GM19395 (cell line): ENCODE results near the gene HCN4.
"Not testable (repeated sequence)": the region's sequence is repeated elsewhere in the genome, so short reads cannot be mapped to it uniquely, and the experiment has no call there.

ENCODE experiments used
- ATAC-seq: cut with Tn5 transposase; IDR thresholded peaks from one replicate; pipeline ENCODE4 v1.9.1; 2021; ENCODE audit warnings: mild to moderate bottlenecking, moderate library complexity; ENCODE audit not compliant: unreplicated experiment

The HCN4 gene

GRCh38 chr15:73300286-73300685 is 68.5 kb downstream of the HCN4 start:
- not testable (repeated sequence) for ATAC-seq

GRCh38 chr15:73298522-73299245 is 70.1 kb downstream of the HCN4 start:
- ATAC-seq = no peak

GRCh38 chr15:73296609-73297353 is 72.0 kb downstream of the HCN4 start:
- no peak for ATAC-seq

- ATAC-seq = no peak
Observed at GRCh38 chr15:73295630-73296286, 73.0 kb downstream of the HCN4 start.

- ATAC-seq = no peak
Observed at GRCh38 chr15:73293773-73294172, 75.0 kb downstream of the HCN4 start.

GRCh38 chr15:73291441-73291840 is 77.3 kb downstream of the HCN4 start:
- ATAC-seq = no peak

- ATAC-seq = no peak
Observed at GRCh38 chr15:73287019-73287418, 81.7 kb downstream of the HCN4 start.

- ATAC-seq = no peak
Observed at GRCh38 chr15:73286311-73286710, 82.4 kb downstream of the HCN4 start.

GRCh38 chr15:73284090-73284716 is 84.6 kb downstream of the HCN4 start:
- no peak for ATAC-seq

- no peak for ATAC-seq
Observed at GRCh38 chr15:73283366-73283962, 85.3 kb downstream of the HCN4 start.

GRCh38 chr15:73282567-73283365 is 86.0 kb downstream of the HCN4 start:
- no peak for ATAC-seq

GRCh38 chr15:73275862-73276261 is 92.9 kb downstream of the HCN4 start:
- no peak for ATAC-seq

- no peak for ATAC-seq
Observed at GRCh38 chr15:73273181-73274002, 95.4 kb downstream of the HCN4 start.

- ATAC-seq = no peak
Observed at GRCh38 chr15:73270366-73271097, 98.2 kb downstream of the HCN4 start.
